KMS-11 (cell line): ENCODE data around the gene STRN4.

Experiments used
- H2AFZ ChIP-seq: fragments of 200-600 bp; sonication (generic); 2 replicates; pipeline ENCODE4 v1.6.1; 2016; ENCODE audit warnings: antibody characterized with exemption, mixed run types, low read depth
- H3K27ac ChIP-seq: fragments of 200-600 bp; sonication (generic); 2 replicates; pipeline ENCODE4 v1.6.1; 2016; ENCODE audit warnings: mild to moderate bottlenecking, mixed run types
- H3K27me3 ChIP-seq: fragments of 200-600 bp; sonication (generic); 2 replicates; pipeline ENCODE4 v1.6.1; 2017; ENCODE audit warnings: mild to moderate bottlenecking, low read depth, mixed run types, moderate library complexity; ENCODE audit not compliant: insufficient read depth
- H3K36me3 ChIP-seq: fragments of 200-600 bp; sonication (generic); 2 replicates; pipeline ENCODE4 v1.6.1; 2017; ENCODE audit warnings: mild to moderate bottlenecking, mixed run types; ENCODE audit not compliant: insufficient read depth
- H3K4me1 ChIP-seq: fragments of 200-600 bp; sonication (generic); 2 replicates; pipeline ENCODE4 v1.6.1; 2016; ENCODE audit warnings: mild to moderate bottlenecking, low read depth, mixed run types; ENCODE audit not compliant: poor library complexity, severe bottlenecking
- H3K4me2 ChIP-seq: fragments of 200-600 bp; sonication (generic); 2 replicates; pipeline ENCODE4 v1.7.0; 2016; ENCODE audit warnings: mild to moderate bottlenecking, mixed run types
- H3K4me3 ChIP-seq: fragments of 200-600 bp; sonication (generic); IDR thresholded peaks from 2 replicates; pipeline ENCODE4 v1.6.1; 2017; ENCODE audit warnings: low read depth, low read length, mixed read lengths; ENCODE audit not compliant: insufficient read depth
- H3K79me2 ChIP-seq: fragments of 200-600 bp; sonication (generic); 2 replicates; pipeline ENCODE4 v1.6.1; 2016; ENCODE audit warnings: low read depth, mixed run types; ENCODE audit not compliant: insufficient read depth
- H3K9ac ChIP-seq: fragments of 200-600 bp; sonication (generic); 2 replicates; pipeline ENCODE4 v1.6.1; 2016; ENCODE audit warnings: mild to moderate bottlenecking, mixed run types
- H4K20me1 ChIP-seq: fragments of 200-600 bp; sonication (generic); 2 replicates; pipeline ENCODE4 v1.6.1; 2016; ENCODE audit warnings: mild to moderate bottlenecking, mixed run types; ENCODE audit not compliant: insufficient read depth
- CTCF ChIP-seq: fragments of 200-600 bp; sonication (generic); conservative IDR thresholded peaks from 2 replicates; pipeline ENCODE4 v1.6.1; 2017; ENCODE audit warnings: low read depth, mild to moderate bottlenecking, antibody characterized with exemption, low read length, moderate library complexity, mixed read lengths

STRN4 gene

DNA sequence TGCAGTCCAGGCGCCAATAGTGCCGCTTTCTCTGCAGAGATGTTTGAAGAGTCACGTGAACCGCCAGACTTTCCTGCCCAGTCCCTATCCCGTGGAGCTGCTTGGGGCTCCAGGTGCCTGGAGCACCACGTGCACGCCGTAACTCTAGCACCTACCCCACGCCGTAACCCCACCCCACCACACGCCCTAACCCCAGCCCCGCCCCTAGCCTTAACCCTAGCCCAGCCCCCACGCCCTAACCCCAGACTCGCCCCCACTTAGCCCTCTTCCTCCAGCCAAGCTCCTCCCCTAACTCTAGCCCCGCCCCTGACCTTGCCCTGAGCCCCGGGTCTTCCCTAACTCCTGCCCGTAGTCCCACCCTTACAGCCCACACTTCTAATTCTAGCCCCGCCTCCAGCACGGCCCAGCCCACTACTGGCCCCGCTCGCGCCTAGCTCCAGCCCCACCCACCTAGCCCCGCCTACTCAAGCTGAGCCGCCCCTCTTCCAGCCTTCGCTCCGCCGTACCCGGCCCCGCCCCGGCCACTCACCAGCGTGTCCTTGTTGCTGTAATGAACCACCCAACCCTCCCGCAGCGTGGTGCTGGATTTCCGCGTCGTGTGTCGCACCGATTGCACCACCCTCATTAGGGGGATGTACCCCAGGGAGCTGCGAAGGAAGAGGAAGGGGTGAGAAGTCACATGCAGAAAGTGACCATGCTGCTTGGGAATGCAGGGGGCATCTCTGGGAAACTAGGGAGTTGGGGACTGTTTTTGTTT lies 48.9 kb downstream of the STRN4 start:
- Histone ChIP-seq H3K4me2 (no peak overlapping the region), H3K4me3 (no peak overlapping the region), H3K4me1 (no peaks in the 10 kb centered on the region), H3K27ac (no peak overlapping the region), H3K79me2 (no peaks in the 10 kb centered on the region), H2AFZ (no peak overlapping the region), H3K36me3 (peaks cover 13% of the 10 kb centered on the region; the same call in 1 of the 2 replicates), H3K9ac (no peak overlapping the region), H3K27me3 (no peaks in the 10 kb centered on the region), H4K20me1 (no peaks in the 10 kb centered on the region)
- no peak for TF ChIP-seq CTCF

DNA sequence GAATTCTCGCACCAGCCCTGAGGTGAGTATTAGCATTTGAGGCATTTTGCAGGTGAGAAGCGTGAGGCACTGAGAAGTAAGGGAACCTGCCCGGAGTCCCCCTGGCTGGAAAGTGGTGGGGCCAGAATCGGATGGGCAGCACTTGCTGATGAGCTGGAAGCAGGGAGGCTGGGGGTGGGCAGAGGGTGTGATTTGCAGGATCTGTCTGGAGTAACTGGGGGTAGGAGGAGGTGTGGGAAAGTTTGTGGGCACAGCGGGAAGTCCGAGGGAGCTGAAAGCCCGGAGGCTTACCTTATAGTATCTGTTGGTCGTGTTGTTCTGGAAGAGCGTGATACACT lies 49.4 kb downstream of the STRN4 start:
- Histone ChIP-seq H3K4me3 (no peak overlapping the region), H3K27ac (no peak overlapping the region), H3K4me2 (no peak overlapping the region), H3K79me2 (no peaks in the 10 kb centered on the region), H2AFZ (no peak overlapping the region), H4K20me1 (no peaks in the 10 kb centered on the region), H3K27me3 (no peaks in the 10 kb centered on the region), H3K36me3 (peaks cover 13% of the 10 kb centered on the region; the same call in 1 of the 2 replicates), H3K4me1 (no peaks in the 10 kb centered on the region), H3K9ac (no peak overlapping the region)
- TF ChIP-seq CTCF = no peak

- Histone ChIP-seq H4K20me1 (no peaks in the 10 kb centered on the region), H3K79me2 (no peaks in the 10 kb centered on the region), H3K4me2 (no peak overlapping the region), H2AFZ (no peak overlapping the region), H3K27me3 (no peaks in the 10 kb centered on the region), H3K9ac (no peak overlapping the region), H3K36me3 (peaks cover 13% of the 10 kb centered on the region; the same call in 1 of the 2 replicates), H3K4me3 (no peak overlapping the region), H3K27ac (no peak overlapping the region), H3K4me1 (no peaks in the 10 kb centered on the region)
- TF ChIP-seq CTCF = no peak
Measured at GRCh38 chr19:46696052-46696451, 50.2 kb downstream of the STRN4 start.

GRCh38 chr19:46693760-46694159 lies 52.5 kb downstream of the STRN4 start:
- no peaks in the 10 kb centered on the region for H3K27me3 ChIP-seq
- TF ChIP-seq CTCF = no peak
- H3K4me1 ChIP-seq = no peaks in the 10 kb centered on the region
- H3K4me3 ChIP-seq = no peak overlapping the region
- no peaks in the 10 kb centered on the region for H3K79me2 ChIP-seq
- no peaks in the 10 kb centered on the region for H4K20me1 ChIP-seq
- H3K27ac ChIP-seq = no peak overlapping the region
- no peak overlapping the region for H2AFZ ChIP-seq
- peaks cover 21% of the 10 kb centered on the region; the same call in 1 of the 2 replicates for H3K36me3 ChIP-seq
- no peak overlapping the region for H3K4me2 ChIP-seq
- no peak overlapping the region for H3K9ac ChIP-seq
